IMR-90 (cell line): ENCODE measurements around the gene MALT1. TPM values are rescaled to one million over a fixed set of nuclear protein-coding genes. Genes with fewer than 3 reads are reported as not detected.

Experiments used
- ATAC-seq: fragments of 200-7000 bp; cut with Tn5 transposase; 2 replicates; pipeline ENCODE4 v1.9.1; 2020; ENCODE audit warnings: low read depth, mild to moderate bottlenecking, moderate library complexity
- BruUV-seq: library from RNA; stranded (reverse); fragments of 400-500 nt; replicated peaks from 2 replicates; lab custom pipeline; 2021; lab: Mats Ljungman, UMichigan
- CTCF ChIA-PET: fragments of 300-600 bp; formaldehyde crosslinking; extraction: SDS; loops from one replicate; lab custom pipeline; 2021; ENCODE audit warnings: antibody characterized with exemption; lab: Yijun Ruan, JAX
- POLR2A ChIA-PET: fragments of 300-600 bp; sonication (Branson Sonifier 250); formaldehyde crosslinking; loops from one replicate; lab custom pipeline; 2022; ENCODE audit warnings: antibody characterized with exemption; ENCODE audit not compliant: unreplicated experiment; lab: Charles Lee
- DNase-seq: peaks from one replicate; pipeline ENCODE4 v3.0.0; 2013
- H2AFZ ChIP-seq: replicated peaks from 2 replicates; pipeline ENCODE3; 2013; ENCODE audit warnings: low read length, mild to moderate bottlenecking; ENCODE audit not compliant: poor library complexity
- H2AK5ac ChIP-seq: 2 replicates; pipeline ENCODE4 v1.6.1; 2013; ENCODE audit warnings: low read depth, low read length, inconsistent platforms
- H2AK9ac ChIP-seq: replicated peaks from 2 replicates; pipeline ENCODE3; 2013; ENCODE audit warnings: mild to moderate bottlenecking, low read depth, low read length, moderate library complexity; ENCODE audit not compliant: poor library complexity
- H2BK120ac ChIP-seq: 2 replicates; pipeline ENCODE4 v1.6.1; 2013; ENCODE audit warnings: low read depth, low read length, inconsistent platforms
- H2BK15ac ChIP-seq: 3 replicates; pipeline ENCODE4 v1.6.1; 2013; ENCODE audit warnings: low read depth, low read length, inconsistent platforms
- H2BK20ac ChIP-seq: 2 replicates; pipeline ENCODE4 v1.6.1; 2013; ENCODE audit warnings: low read depth, mild to moderate bottlenecking, inconsistent platforms, low read length, moderate library complexity
- H2BK5ac ChIP-seq: 2 replicates; pipeline ENCODE4 v1.6.1; 2013; ENCODE audit warnings: mild to moderate bottlenecking, low read depth, low read length, inconsistent platforms; ENCODE audit not compliant: poor library complexity, severe bottlenecking
- H3K14ac ChIP-seq: replicated peaks from 2 replicates; pipeline ENCODE4 v1.6.1; 2013; ENCODE audit warnings: low read depth, low read length, inconsistent platforms
- H3K18ac ChIP-seq: 2 replicates; pipeline ENCODE4 v1.6.1; 2013; ENCODE audit warnings: low read depth, low read length, control low read depth
- H3K23ac ChIP-seq: 2 replicates; pipeline ENCODE4 v1.6.1; 2013; ENCODE audit warnings: low read depth, low read length, inconsistent platforms
- H3K27ac ChIP-seq: 2 replicates; pipeline ENCODE4 v1.5.1; 2013; ENCODE audit warnings: mild to moderate bottlenecking, control low read depth, low read length; ENCODE audit not compliant: insufficient read depth
- H3K27me3 ChIP-seq: 2 replicates; pipeline ENCODE4 v1.6.1; 2013; ENCODE audit warnings: low read length; ENCODE audit not compliant: control insufficient read depth, insufficient read depth
- H3K36me3 ChIP-seq: 2 replicates; pipeline ENCODE4 v1.6.1; 2013; ENCODE audit warnings: low read length, mixed read lengths; ENCODE audit not compliant: control insufficient read depth, insufficient read depth
- H3K4ac ChIP-seq: 2 replicates; pipeline ENCODE4 v1.6.1; 2013; ENCODE audit warnings: low read depth, low read length, inconsistent platforms
- H3K4me1 ChIP-seq: 2 replicates; pipeline ENCODE4 v1.6.1; 2013; ENCODE audit warnings: low read length, mixed read lengths; ENCODE audit not compliant: control insufficient read depth, insufficient read depth
- H3K4me2 ChIP-seq: 2 replicates; pipeline ENCODE4 v1.6.1; 2013; ENCODE audit warnings: low read depth, mild to moderate bottlenecking, control low read depth, low read length, moderate library complexity
- H3K4me3 ChIP-seq: 2 replicates; pipeline ENCODE4 v1.5.1; 2013; ENCODE audit warnings: low read depth, mild to moderate bottlenecking, control low read depth, low read length, moderate library complexity; ENCODE audit not compliant: insufficient read depth
- H3K56ac ChIP-seq: 2 replicates; pipeline ENCODE4 v1.6.1; 2013; ENCODE audit warnings: low read length, inconsistent platforms; ENCODE audit not compliant: insufficient read depth; ENCODE audit errors: extremely low read depth
- H3K79me1 ChIP-seq, 2 experiments: 2 replicates each; pipeline ENCODE4 v1.6.1; 2013; ENCODE audit warnings: low read length in 2 of 2, inconsistent platforms in 1 of 2, low read depth in 1 of 2
- H3K9ac ChIP-seq: 2 replicates; pipeline ENCODE4 v1.6.1; 2013; ENCODE audit warnings: low read depth, low read length, control low read depth
- H3K9me1 ChIP-seq: 2 replicates; pipeline ENCODE4 v1.6.1; 2013; ENCODE audit warnings: low read length, inconsistent platforms; ENCODE audit not compliant: insufficient read depth
- H3K9me3 ChIP-seq: 2 replicates; pipeline ENCODE4 v1.6.1; 2013; ENCODE audit warnings: low read length; ENCODE audit not compliant: control insufficient read depth, insufficient read depth
- H4K20me1 ChIP-seq: 2 replicates; pipeline ENCODE4 v1.6.1; 2013; ENCODE audit warnings: low read length, inconsistent platforms; ENCODE audit not compliant: insufficient read depth
- H4K5ac ChIP-seq: 2 replicates; pipeline ENCODE4 v1.6.1; 2013; ENCODE audit warnings: mild to moderate bottlenecking, low read depth, low read length, control low read depth
- H4K8ac ChIP-seq, 2 experiments: 2 replicates each; pipeline ENCODE4 v1.6.1; 2013; ENCODE audit warnings: low read depth in 2 of 2, low read length in 2 of 2, control low read depth in 1 of 2, inconsistent platforms in 1 of 2
- H4K91ac ChIP-seq: 2 replicates; pipeline ENCODE4 v1.6.1; 2013; ENCODE audit warnings: low read depth, low read length, inconsistent platforms; ENCODE audit not compliant: insufficient read depth
- BHLHE40 ChIP-seq: fragments of 150-350 bp; IDR thresholded peaks from 2 replicates; pipeline ENCODE4 v1.6.1; 2016; ENCODE audit warnings: mild to moderate bottlenecking, low read depth, low read length
- CEBPB ChIP-seq: IDR thresholded peaks from 2 replicates; pipeline ENCODE4 v1.6.1; 2012; ENCODE audit warnings: low read depth, low read length, improper control_type of control experiment
- CHD1 ChIP-seq: IDR thresholded peaks from 2 replicates; pipeline ENCODE4 v1.6.1; 2012; ENCODE audit warnings: low read depth, low read length, improper control_type of control experiment
- CTCF ChIP-seq: conservative IDR thresholded peaks from 2 replicates; pipeline ENCODE4 v1.5.1; 2012; ENCODE audit warnings: mild to moderate bottlenecking, low read depth, low read length, improper control_type of control experiment
- ELK1 ChIP-seq: fragments of 150-350 bp; IDR thresholded peaks from 2 replicates; pipeline ENCODE4 v1.6.1; 2016; ENCODE audit warnings: low read depth, mild to moderate bottlenecking, low read length, moderate library complexity, borderline replicate concordance
- FOS ChIP-seq: fragments of 150-350 bp; IDR thresholded peaks from 2 replicates; pipeline ENCODE4 v1.6.1; 2016; ENCODE audit warnings: low read depth, low read length
- MAFK ChIP-seq: IDR thresholded peaks from 2 replicates; pipeline ENCODE4 v1.6.1; 2012; ENCODE audit warnings: low read depth, low read length, improper control_type of control experiment
- MAZ ChIP-seq: IDR thresholded peaks from 2 replicates; pipeline ENCODE4 v1.6.1; 2012; ENCODE audit warnings: low read depth, mild to moderate bottlenecking, low read length, improper control_type of control experiment, moderate library complexity, borderline replicate concordance
- MXI1 ChIP-seq: IDR thresholded peaks from 2 replicates; pipeline ENCODE4 v1.6.1; 2012; ENCODE audit warnings: low read depth, mild to moderate bottlenecking, low read length, moderate library complexity, borderline replicate concordance
- NFE2L2 ChIP-seq: fragments of 150-350 bp; IDR thresholded peaks from 2 replicates; pipeline ENCODE4 v1.6.1; 2016; ENCODE audit warnings: low read depth, mild to moderate bottlenecking, low read length
- POLR2A ChIP-seq: IDR thresholded peaks from 2 replicates; pipeline ENCODE4 v1.6.1; 2012; ENCODE audit warnings: mild to moderate bottlenecking, low read depth, low read length
- RAD21 ChIP-seq: IDR thresholded peaks from 2 replicates; pipeline ENCODE4 v1.6.1; 2012; ENCODE audit warnings: low read length, improper control_type of control experiment
- RCOR1 ChIP-seq: IDR thresholded peaks from 2 replicates; pipeline ENCODE4 v1.6.1; 2012; ENCODE audit warnings: mild to moderate bottlenecking, low read length, improper control_type of control experiment; ENCODE audit not compliant: insufficient replicate concordance
- RFX5 ChIP-seq: IDR thresholded peaks from 2 replicates; pipeline ENCODE4 v1.8.0; 2012; ENCODE audit warnings: low read depth, mild to moderate bottlenecking, low read length, moderate library complexity
- SMC3 ChIP-seq: fragments of 150-350 bp; IDR thresholded peaks from 2 replicates; pipeline ENCODE4 v1.6.1; 2016; ENCODE audit warnings: low read depth, mild to moderate bottlenecking, antibody characterized with exemption, low read length, moderate library complexity
- USF2 ChIP-seq: fragments of 150-350 bp; IDR thresholded peaks from 2 replicates; pipeline ENCODE4 v1.6.1; 2017; ENCODE audit warnings: mild to moderate bottlenecking, antibody characterized with exemption, low read length, low read depth
- whole genome bisulfite sequencing, 2 experiments: methylation state at CpG; one replicate each; pipeline versions ENCODE4 v1.1.5 to v1.1.7; 2013; ENCODE audit warnings: missing lambda C conversion rate in 2 of 2; ENCODE audit not compliant: insufficient read length in 1 of 2; ENCODE audit errors: extremely low coverage in 2 of 2; 5-methylcytosine and 5-hydroxymethylcytosine counted together
- dilution Hi-C: fragments of 300-500 bp; cut with HindIII; formaldehyde crosslinking; loops from one replicate; pipeline ENCODE4 v1.14.3; 2018; ENCODE audit warnings: low sequenced_read_pairs; ENCODE audit not compliant: unreplicated experiment
- in situ Hi-C: fragments of 300-500 bp; cut with MboI; formaldehyde crosslinking; loops from 3 replicates; pipeline ENCODE4 v1.14.3; 2019; ENCODE audit warnings: low sequenced_read_pairs, inconsistent platforms, mixed read lengths
- intact Hi-C: fragments of 100-400 bp; cut with micrococcal nuclease; formaldehyde crosslinking; loops from 2 replicates; pipeline ENCODE4 v1.10.0; 2022
- polyA plus RNA-seq, 3 experiments: library from polyadenylated mRNA; depleted of rRNA; stranded (reverse); fragments of >200 nt; gene quantifications; 2 replicates each; pipeline ENCODE4 v1.2.3, GENCODE V29; 2012; ENCODE audit warnings: low replicate concordance in 1 of 3
- total RNA-seq: library from RNA; depleted of rRNA; stranded (reverse); fragments of >200 nt; gene quantifications from 2 replicates; pipeline ENCODE4 v1.2.3, GENCODE V29; 2012

Gene MALT1
- total and polyA plus RNA-seq, 2 of the 4 experiments (the other 2 are of a cell fraction) = 8.3 to 25.3 TPM

- Histone ChIP-seq H4K20me1 (no peaks in the 10 kb centered on the region), H4K8ac (no peak overlapping the region), H3K79me1 (no peaks in the 10 kb centered on the region), H3K4ac (no peak overlapping the region), H2AFZ (no peak overlapping the region), H3K4me3 (no peak overlapping the region), H3K9me1 (no peaks in the 10 kb centered on the region), H3K27ac (no peak overlapping the region), H3K56ac (no peak overlapping the region), H2AK9ac (no peak overlapping the region), H3K4me2 (no peak overlapping the region), H3K9me3 (peaks cover 8% of the 10 kb centered on the region), H3K18ac (no peak overlapping the region), H2BK5ac (no peak overlapping the region), H2BK20ac (no peak overlapping the region), H2AK5ac (no peak overlapping the region), H3K36me3 (peaks cover 28% of the 10 kb centered on the region), H3K4me1 (no peaks in the 10 kb centered on the region), H3K9ac (no peak overlapping the region), H4K91ac (no peak overlapping the region), H2BK15ac (no peak overlapping the region), H4K5ac (no peak overlapping the region), H3K27me3 (no peaks in the 10 kb centered on the region), H3K23ac (no peak overlapping the region), H3K14ac (no peak overlapping the region), H2BK120ac (no peak overlapping the region)
- CTCF ChIA-PET = interaction anchor here (0.6 kb wide), 1 partner anchor 21 kb away, joined by 3 read pairs; no protein-coding TSS in a partner anchor
- POLR2A ChIA-PET = interaction anchor here (1.0 kb wide), 1 partner anchor 75 kb away, joined by 13 read pairs; the partner anchor contains the start of gene MALT1
- WGBS, 2 experiments = no CpG with 5 or more reads among the region's 2 CpGs
- TF ChIP-seq MXI1 (no peak), RFX5 (no peak), CEBPB (no peak), BHLHE40 (no peak), MAZ (no peak), MAFK (no peak), FOS (no peak), SMC3 (no peak), NFE2L2 (no peak), CHD1 (no peak), RAD21 (no peak), POLR2A (no peak), RCOR1 (no peak), ELK1 (no peak), CTCF (no peak), USF2 (no peak)
- no peak for ATAC-seq
- in situ Hi-C loops (no loop called here), intact Hi-C loops (no loop called here), dilution Hi-C loops (no loop called here)
- BruUV-seq = no TSS peak
- DNase-seq = no peak
Measured at GRCh38 chr18:58745914-58746313, 74.6 kb downstream of the MALT1 start.
